NCI-H128 (cell line): ENCODE results near the gene IL17B.

Experiments
- DNase-seq: peaks from one replicate; lab custom pipeline; 2025; ENCODE audit not compliant: unreplicated experiment; lab: John Stamatoyannopoulos, UW

The IL17B gene

DNA sequence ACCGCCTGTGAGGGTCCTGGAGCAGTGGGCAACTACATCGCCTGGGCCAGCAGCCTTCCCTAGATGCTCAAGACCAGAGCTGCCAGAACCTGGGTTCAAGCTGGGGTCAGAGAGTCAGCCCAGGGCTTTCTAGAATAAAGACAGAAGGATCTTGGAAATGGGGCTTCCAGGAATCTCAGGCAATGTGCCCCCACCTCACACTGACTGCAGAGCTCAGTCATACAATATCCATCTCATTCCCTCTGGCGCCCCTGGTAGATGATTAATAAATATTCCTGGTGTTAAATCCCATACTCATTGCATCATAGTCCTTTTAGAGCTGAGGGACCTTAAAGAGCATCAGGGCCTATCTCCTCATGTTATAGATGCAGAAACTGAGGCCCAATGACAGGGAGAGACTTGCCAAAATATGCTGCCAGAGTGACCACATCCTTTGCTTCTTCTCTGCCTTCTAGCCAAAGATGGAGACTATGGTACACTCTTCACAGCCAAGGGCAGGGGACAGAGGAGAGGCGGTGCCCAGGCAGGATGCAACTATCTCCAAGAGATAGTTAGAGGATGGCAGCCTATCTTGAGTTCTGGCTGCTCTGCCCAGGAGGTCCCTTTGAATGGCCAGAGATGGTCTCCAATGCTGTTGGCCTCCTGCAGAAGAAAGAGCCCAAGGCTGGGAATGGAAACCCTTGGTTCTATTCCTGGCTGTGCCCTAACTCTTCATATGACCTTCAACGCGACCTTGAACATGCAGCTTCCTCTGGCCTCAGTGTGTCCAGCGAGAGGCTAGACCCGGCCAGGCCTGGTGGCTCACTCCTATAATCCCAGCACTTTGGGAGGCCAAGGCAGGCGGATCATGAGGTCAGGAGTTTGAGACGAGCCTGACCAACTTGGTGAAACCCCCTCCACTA, 36.2 kb upstream of the IL17B start:
- DNase-seq: no peak

GRCh38 chr5:149414405-149415065, 35.4 kb upstream of the IL17B start:
- no peak for DNase-seq

DNA sequence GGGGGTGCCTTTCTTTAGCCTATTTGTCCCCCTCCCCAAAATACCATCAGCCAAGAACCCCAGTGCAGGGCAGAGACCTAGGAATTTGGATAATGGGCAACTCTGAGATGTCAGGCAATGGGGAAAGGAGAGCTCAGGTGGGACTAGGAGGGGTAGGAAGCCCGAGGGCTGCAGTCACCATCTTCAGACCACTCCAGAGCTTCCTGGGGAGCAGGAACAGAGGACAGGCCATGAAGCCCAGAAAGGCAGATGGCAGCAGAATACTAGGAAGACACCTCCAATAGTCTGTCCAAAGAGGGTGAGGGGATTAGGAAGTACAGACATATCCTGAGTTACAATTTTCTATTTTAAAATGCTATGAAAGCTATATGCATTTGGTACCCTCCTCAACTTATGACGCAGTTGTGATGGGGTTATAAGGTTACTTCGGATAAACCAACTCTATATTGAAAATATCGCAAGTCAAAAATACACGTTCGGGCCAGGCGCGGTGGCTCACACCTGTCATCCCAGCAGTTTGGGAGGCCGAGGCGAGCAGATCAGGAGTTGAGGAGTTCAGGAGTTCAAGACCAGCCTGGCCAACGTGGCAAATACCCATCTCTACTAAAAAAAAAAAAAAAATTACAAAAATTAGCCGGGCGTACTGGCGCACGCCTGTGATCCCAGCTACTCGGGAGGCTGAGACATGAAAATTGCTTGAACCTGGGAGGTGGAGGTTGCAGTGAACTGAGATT, 34.6 kb upstream of the IL17B start:
- no peak for DNase-seq

- no peak for DNase-seq
These were observed 33.8 kb upstream of the IL17B start for GRCh38 chr5:149412783-149413476.

DNA sequence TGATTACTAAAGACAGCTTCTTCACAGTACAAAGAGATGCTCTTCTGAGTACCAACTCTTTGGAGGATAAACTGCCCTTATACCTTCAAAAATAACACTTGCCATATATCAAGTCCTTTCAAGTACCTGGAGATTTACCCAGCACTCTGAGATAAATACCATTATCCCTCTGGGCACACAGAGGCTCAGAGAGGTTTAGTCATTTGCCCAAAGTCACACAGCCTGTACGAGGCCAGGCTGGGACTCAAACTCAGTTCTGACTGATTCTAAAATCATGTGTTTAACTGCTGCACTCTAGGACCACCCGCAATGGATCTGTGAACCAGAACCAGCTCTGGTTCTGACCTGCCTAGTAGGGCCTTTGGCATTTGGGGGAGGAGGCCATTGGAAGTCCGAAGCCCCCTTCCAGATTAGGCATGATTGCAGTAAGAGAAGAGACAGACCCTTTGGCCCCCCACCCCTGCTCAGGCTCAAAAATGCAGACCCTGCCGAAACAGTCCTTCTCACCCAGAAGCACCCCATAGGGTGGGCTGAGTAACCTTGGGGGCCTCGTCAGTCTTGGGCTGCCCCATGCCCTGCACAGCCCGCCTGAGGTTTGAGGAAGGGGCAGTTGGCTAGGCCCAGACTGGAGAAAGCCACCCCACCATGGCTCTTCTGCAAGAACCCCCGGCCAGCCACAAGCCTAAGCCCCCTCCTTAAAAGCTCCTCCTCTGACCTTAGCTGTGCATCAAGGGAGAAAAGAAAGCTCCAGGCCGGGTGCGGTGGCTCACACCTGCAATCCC, 32.8 kb upstream of the IL17B start:
- DNase-seq: no peak

DNA sequence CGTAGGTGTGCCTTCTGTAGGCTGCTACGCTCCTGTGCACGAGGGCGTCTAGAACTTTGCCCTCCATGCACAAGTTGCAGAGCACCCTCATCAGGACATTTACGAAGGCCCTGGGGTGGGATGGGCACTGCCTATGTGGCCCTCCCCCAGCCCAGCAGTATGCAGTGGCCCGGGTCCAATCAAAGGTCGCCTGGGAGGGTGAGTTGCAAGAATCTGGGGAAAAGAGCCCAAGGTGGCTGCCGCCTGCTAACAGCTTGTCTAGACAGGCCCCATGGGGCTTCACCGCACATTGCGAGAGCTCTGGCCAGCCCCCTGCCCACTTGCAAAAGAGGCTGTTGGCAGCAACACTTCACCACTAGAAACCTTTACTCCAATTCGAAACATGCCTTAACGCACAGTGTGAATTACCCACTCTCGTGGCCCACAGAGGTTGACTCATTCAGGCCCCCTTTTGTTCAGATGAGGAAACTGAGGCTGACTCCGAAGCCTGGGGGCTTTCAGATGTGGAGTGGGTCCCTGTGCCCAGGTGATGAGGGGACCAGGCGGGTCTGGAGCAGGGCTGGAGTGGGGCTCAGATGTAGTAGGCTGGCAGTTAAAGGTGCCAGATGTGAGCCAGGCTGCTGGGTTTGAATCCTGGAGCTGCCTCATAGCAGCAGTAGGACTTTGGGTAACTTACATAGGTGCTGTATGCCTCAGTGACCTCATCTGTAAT, 31.8 kb upstream of the IL17B start:
- DNase-seq: no peak

GRCh38 chr5:149410071-149410470, 31.0 kb upstream of the IL17B start:
- DNase-seq: no peak

DNA sequence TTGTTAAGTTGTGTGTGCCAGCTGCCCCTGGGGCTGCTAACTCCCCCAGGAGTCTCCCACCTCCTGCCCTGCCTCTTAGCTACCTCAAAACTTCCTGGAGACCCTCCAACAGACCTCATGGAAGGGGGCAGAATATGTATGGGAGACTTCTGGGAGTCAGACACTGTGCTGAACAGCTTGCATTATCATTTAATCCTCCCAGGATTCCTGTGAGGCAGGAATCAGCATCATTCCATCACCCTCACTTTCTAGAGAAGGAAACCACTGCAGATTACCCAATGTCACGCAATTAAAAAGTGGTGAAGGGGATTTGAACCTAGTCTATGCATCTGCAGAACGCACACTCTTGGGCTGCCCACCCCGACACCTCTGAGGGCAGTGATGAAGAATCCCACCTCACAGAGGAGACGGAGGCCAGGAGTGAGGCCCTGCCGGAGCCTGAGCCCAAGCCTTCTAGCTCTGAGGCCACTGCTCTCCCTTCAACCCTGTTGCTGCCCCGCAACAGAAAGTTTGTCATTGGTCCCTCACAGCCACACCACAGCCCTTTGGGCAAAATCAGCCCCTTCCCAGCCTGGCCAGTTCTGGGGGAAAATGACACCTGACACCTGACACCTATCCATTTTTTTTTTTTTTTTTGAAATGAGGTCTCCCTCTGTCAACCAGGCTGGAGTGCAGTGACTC, 30.3 kb upstream of the IL17B start:
- no peak for DNase-seq

- no peak for DNase-seq
These were observed 29.4 kb upstream of the IL17B start for GRCh38 chr5:149408252-149409099.

DNA sequence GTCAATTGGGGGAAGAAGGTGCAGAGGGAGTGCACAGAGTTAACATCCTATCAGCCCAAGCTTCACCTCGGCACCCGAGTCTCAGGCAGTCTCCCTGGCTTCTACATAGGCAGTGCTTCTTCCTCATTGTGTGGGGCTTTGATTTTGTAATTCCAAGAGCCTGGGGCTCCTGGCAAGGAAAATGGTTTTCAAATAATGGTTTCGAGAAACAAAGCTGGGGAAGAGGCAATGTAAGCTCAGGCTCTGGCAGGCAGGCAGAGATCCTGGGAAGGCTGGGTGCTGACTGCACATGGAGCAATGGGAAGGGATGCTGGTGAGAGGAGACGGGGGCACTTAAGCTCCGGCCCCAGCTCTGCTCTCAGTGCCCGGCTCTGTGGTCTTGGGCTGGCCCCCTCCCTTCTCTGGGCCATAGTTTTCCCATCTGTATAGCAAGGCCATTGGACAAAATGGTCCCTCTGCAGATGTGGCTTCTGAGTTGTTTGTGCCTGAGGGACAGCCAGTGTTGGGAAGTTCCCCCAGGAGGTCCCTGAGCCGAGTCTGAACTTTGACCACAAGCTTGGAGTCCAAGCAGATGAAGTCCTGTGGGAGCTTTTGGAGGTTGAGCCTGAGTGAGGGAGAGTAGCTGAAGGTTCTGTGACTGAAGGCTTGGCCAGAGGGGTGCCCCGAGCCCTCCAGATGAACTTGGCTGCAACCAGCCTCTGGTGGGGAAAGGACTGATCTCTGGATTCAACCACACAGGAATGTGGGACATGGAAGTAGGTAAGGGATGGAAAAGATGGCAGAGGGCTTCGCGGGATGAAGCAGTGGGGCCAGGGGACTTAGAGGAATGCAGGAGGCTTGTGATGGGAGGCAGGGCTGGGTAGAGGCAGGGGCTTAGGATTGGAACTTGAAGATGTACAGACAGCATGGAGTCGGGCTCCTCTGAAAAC, 28.5 kb upstream of the IL17B start:
- DNase-seq: no peak

DNA sequence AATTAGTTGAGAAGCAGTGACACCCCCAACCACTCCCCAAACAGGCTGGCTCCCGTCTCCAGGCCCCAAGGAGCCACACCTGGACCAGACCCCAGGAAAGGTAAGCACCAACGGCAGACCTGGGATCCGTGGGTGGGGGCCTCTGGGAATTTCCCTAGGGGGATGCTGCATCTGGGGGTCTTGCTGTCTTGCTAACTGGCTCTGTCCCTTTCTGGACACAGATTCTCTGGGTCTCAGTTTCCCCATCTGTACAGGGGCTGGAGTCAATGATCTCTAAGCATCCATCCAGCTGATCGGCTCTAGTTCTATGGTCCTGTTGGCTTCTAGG, 27.9 kb upstream of the IL17B start:
- no peak for DNase-seq

GRCh38 chr5:149406203-149406978, 27.3 kb upstream of the IL17B start:
- no peak for DNase-seq

- no peak for DNase-seq
These were observed 26.6 kb upstream of the IL17B start for GRCh38 chr5:149405550-149406202.

DNA sequence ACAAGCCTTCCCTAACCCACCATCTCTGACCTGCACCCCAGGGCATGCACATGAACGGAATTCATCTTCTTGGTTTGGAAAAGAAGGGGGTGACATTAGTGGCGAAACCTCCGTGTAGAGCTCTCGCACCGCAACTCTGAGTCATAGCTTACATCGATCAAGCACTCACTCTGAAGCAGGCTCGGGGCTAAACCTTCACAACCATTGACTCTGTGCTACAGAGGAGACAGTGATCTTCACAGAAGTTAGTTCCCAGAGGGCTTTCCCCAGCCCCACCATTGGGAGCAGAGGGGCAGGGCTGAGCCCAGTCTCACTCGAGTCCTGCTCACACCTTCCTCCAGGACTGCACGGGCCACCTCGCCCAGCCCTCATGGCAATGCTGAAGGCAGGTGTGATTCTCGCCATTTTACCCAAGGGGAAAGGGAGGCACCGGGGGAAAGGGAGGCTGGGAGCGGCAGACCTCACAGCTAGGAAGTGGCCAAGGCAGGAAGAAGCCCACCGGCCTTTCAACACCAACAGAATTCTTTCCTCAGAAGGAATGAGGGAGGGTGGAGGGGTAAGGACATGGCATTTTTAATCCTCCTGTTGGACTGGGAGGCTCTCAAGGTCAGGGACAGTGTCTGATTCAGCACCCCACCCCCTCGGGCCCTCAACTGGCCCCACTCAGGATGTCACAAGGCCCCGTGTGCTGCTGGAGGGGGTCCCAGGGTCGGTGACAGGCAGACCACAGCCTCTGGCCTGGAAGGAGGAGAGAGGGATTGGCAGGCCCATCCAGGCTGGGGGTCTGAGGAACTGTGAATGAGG, 25.9 kb upstream of the IL17B start:
- DNase-seq: no peak
